Amniotic stem cell (primary cell): ENCODE measurements around the gene COL7A1.
"Not testable (repeated sequence)": the region's sequence is repeated elsewhere in the genome, so short reads cannot be mapped to it uniquely, and the experiment has no call there.

ENCODE experiments used
- DNase-seq: peaks from one replicate; lab custom pipeline; 2025; lab: John Stamatoyannopoulos, UW

Gene COL7A1

GRCh38 chr3:48543271-48543866, 51.8 kb downstream of the COL7A1 start:
- no peak for DNase-seq

- no peak for DNase-seq
Measured at GRCh38 chr3:48538451-48538850, 56.7 kb downstream of the COL7A1 start.

- DNase-seq, result no peak
Measured at GRCh38 chr3:48536785-48537184, 58.3 kb downstream of the COL7A1 start.

GRCh38 chr3:48536116-48536515, 59.0 kb downstream of the COL7A1 start:
- no peak for DNase-seq

GRCh38 chr3:48535578-48535977, 59.6 kb downstream of the COL7A1 start:
- DNase-seq, result no peak

GRCh38 chr3:48532977-48533337, 62.2 kb downstream of the COL7A1 start:
- no peak for DNase-seq

GRCh38 chr3:48532271-48532976, 62.7 kb downstream of the COL7A1 start:
- no peak for DNase-seq

GRCh38 chr3:48530701-48531100, 64.4 kb downstream of the COL7A1 start:
- DNase-seq, result not testable (repeated sequence)

GRCh38 chr3:48528754-48529153, 66.4 kb downstream of the COL7A1 start:
- DNase-seq, result no peak

- DNase-seq, result no peak
Measured at GRCh38 chr3:48528048-48528447, 67.1 kb downstream of the COL7A1 start.

GRCh38 chr3:48524970-48525369, 70.2 kb downstream of the COL7A1 start:
- DNase-seq, result no peak

- DNase-seq, result no peak
Measured at GRCh38 chr3:48521635-48522034, 73.5 kb downstream of the COL7A1 start.

GRCh38 chr3:48519277-48519643, 75.9 kb downstream of the COL7A1 start:
- no peak for DNase-seq

- no peak for DNase-seq
Measured at GRCh38 chr3:48518638-48519276, 76.4 kb downstream of the COL7A1 start.

GRCh38 chr3:48518069-48518468, 77.1 kb downstream of the COL7A1 start:
- DNase-seq, result no peak

- no peak for DNase-seq
Measured at GRCh38 chr3:48516571-48516970, 78.6 kb downstream of the COL7A1 start.

- no peak for DNase-seq
Measured at GRCh38 chr3:48514431-48515227, 80.5 kb downstream of the COL7A1 start.
